ENCODE results near the gene PPP1R14C. TPM values are rescaled to one million over a fixed set of nuclear protein-coding genes. Genes with fewer than 3 reads are reported as not detected.

The PPP1R14C gene
- total RNA-seq, 1 donor from 2014 or later, result 0.11 TPM

DNA sequence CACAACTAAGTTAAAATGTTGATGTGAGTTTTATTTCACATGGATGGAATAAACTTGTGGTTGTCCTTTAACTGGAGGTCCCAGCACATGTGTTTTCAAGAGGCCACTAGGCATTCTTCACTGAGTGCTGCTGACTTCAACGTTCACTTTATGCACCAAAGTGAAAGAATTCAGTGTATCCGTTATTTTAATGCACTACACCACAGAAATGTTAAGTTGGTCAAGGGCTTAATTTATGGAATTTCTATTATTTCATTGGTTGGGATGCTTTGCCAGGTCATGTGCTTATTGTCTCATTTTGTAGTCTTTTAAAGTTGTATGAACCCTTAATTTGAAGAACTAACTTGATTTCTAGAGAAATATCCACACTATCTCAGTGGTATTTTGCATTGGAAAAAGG lies 106.4 kb downstream of the PPP1R14C start:
- DNase-seq (no peak), ATAC-seq (ENCODE audit: low read depth) (no peak)
- intact Hi-C loops (cut with micrococcal nuclease), result no loop called here
- no peak overlapping the region for H3K4me3 Mint-ChIP-seq
- TF ChIP-seq CTCF (IDR thresholded peaks at IDR 0.05), result no peak
- ChIA-PET POLR2A (no interaction called here), CTCF (no interaction called here)
- H3K36me3 Mint-ChIP-seq (ENCODE audit: low read depth), result no peaks in the 10 kb centered on the region
- H3K9me3 Mint-ChIP-seq, result peaks cover 6% of the 10 kb centered on the region
- H3K27ac Mint-ChIP-seq, result no peak overlapping the region
- H3K4me1 Mint-ChIP-seq, result no peaks in the 10 kb centered on the region
- no peaks in the 10 kb centered on the region for H3K27me3 Mint-ChIP-seq

DNA sequence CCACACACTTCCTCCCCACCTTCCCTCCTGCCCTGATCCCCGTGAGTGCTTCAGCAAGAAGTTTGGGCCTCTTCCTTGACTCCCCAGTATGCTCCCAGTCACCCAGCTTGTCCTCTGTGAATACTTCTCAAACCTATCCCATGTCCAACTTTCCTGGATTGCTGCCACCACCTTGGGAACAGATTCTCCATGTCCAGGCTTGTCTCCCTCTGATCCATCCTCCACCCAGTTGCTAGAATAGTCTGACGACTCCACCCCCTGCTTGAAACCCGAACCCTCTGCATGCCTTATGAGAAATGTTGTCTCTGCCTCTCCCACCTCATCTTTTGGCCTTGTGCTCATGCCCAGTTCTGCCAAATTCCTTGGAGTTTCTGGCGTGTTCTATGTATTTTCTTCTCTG lies 108.0 kb downstream of the PPP1R14C start:
- Mint-ChIP-seq H3K9me3 (peaks cover 6% of the 10 kb centered on the region), H3K27me3 (peaks cover 6% of the 10 kb centered on the region), H3K4me1 (no peaks in the 10 kb centered on the region), H3K36me3 (ENCODE audit: low read depth) (no peaks in the 10 kb centered on the region), H3K4me3 (no peak overlapping the region), H3K27ac (no peak overlapping the region)
- ATAC-seq (ENCODE audit: low read depth), result no peak
- no peak for TF ChIP-seq CTCF (IDR thresholded peaks at IDR 0.05)
- intact Hi-C loops (cut with micrococcal nuclease), result no loop called here
- POLR2A ChIA-PET, result no interaction called here
- no peak for DNase-seq
- CTCF ChIA-PET, result no interaction called here

GRCh38 chr6:150251566-150252186 lies 108.8 kb downstream of the PPP1R14C start:
- intact Hi-C loops (cut with micrococcal nuclease), result no loop called here
- ChIA-PET CTCF (no interaction called here), POLR2A (no interaction called here)
- Mint-ChIP-seq H3K27me3 (peaks cover 11% of the 10 kb centered on the region), H3K36me3 (ENCODE audit: low read depth) (no peaks in the 10 kb centered on the region), H3K27ac (no peak overlapping the region), H3K4me3 (no peak overlapping the region), H3K9me3 (peaks cover 6% of the 10 kb centered on the region), H3K4me1 (no peaks in the 10 kb centered on the region)
- no peak for TF ChIP-seq CTCF (IDR thresholded peaks at IDR 0.05)
- ATAC-seq (ENCODE audit: low read depth), result no peak
- DNase-seq, result no peak

- Mint-ChIP-seq H3K27me3 (peaks cover 14% of the 10 kb centered on the region), H3K9me3 (no peaks in the 10 kb centered on the region), H3K4me1 (no peaks in the 10 kb centered on the region), H3K36me3 (ENCODE audit: low read depth) (no peaks in the 10 kb centered on the region), H3K4me3 (no peak overlapping the region), H3K27ac (no peak overlapping the region)
- intact Hi-C loops (cut with micrococcal nuclease), result no loop called here
- no peak for ATAC-seq (ENCODE audit: low read depth)
- DNase-seq, result no peak
- no peak for TF ChIP-seq CTCF (IDR thresholded peaks at IDR 0.05)
- ChIA-PET POLR2A (no interaction called here), CTCF (no interaction called here)
Observed at GRCh38 chr6:150252714-150253444, 110.0 kb downstream of the PPP1R14C start.

DNA sequence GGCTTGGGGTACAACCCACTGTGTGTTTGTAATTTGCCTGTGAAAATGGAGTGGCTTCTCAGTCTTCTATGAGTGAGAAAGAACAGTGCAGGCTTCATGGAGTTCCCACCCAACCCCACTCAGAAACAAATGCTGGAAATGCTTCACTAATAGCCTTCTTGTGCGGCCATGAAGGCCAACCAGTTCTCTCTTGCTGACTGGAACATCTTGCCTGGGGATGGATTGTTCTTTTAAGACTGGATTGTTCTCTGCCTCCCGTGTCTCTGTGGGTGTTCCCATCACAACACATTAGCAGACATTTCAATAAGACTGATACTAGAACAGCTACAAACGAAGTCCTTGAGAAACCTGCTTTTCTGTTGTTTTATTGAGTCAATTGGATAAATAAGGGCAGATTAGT lies 110.6 kb downstream of the PPP1R14C start:
- DNase-seq, result no peak
- no peaks in the 10 kb centered on the region for H3K36me3 Mint-ChIP-seq (ENCODE audit: low read depth)
- no peak for TF ChIP-seq CTCF (IDR thresholded peaks at IDR 0.05)
- H3K4me1 Mint-ChIP-seq, result no peaks in the 10 kb centered on the region
- intact Hi-C loops (cut with micrococcal nuclease), result no loop called here
- H3K9me3 Mint-ChIP-seq, result no peaks in the 10 kb centered on the region
- POLR2A ChIA-PET, result no interaction called here
- no peak for ATAC-seq (ENCODE audit: low read depth)
- CTCF ChIA-PET, result no interaction called here
- H3K4me3 Mint-ChIP-seq, result no peak overlapping the region
- peaks cover 14% of the 10 kb centered on the region for H3K27me3 Mint-ChIP-seq
- no peak overlapping the region for H3K27ac Mint-ChIP-seq

Measured in activated B cell treated with CpG ODN at 0.5 μM for 24 hours (primary cell).